ENCODE measurements around the gene LRRC23.

DNA sequence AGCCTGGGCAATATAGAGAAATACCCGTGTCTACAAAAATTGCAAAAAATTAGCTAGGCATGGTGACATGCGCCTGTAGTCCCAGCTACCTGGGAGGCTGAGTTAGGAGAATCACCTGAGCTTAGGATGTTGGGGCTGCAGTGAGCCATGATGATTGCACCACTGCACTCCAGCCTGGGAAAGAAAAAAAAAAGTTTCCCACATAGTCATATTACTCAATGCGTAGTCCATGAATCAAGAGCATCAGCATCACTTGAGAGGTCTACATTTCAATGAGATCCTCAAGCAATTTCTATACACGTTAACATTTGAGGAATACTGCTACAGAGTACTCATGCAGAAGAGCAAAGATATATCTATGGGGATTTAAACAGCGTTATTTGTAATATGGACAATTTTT lies 5.2 kb upstream of the LRRC23 start:
- TF ChIP-seq, protein P1, sequence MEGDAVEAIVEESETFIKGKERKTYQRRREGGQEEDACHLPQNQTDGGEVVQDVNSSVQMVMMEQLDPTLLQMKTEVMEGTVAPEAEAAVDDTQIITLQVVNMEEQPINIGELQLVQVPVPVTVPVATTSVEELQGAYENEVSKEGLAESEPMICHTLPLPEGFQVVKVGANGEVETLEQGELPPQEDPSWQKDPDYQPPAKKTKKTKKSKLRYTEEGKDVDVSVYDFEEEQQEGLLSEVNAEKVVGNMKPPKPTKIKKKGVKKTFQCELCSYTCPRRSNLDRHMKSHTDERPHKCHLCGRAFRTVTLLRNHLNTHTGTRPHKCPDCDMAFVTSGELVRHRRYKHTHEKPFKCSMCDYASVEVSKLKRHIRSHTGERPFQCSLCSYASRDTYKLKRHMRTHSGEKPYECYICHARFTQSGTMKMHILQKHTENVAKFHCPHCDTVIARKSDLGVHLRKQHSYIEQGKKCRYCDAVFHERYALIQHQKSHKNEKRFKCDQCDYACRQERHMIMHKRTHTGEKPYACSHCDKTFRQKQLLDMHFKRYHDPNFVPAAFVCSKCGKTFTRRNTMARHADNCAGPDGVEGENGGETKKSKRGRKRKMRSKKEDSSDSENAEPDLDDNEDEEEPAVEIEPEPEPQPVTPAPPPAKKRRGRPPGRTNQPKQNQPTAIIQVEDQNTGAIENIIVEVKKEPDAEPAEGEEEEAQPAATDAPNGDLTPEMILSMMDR (IDR thresholded peaks at IDR 0.05) = no peak
- TF ChIP-seq POLR2A (IDR thresholded peaks at IDR 0.05) = no peak
